NCI-H2171 treated with DMSO at 0.1 percent for 48 hours (cell line): Measurements from ENCODE around the gene ICAM4.
A peak's percentile ranks its signal among the peaks of the same experiment; 100 is the strongest.
"Not testable (repeated sequence)": the region's sequence is repeated elsewhere in the genome, so short reads cannot be mapped to it uniquely, and the experiment has no call there.

Source experiments
- DNase-seq: peaks from one replicate; lab custom pipeline; 2025; lab: John Stamatoyannopoulos, UW

The ICAM4 gene

GRCh38 chr19:10318807-10319682 lies 32.3 kb downstream of the ICAM4 start:
- DNase-seq = no peak

- no peak for DNase-seq
Measured at GRCh38 chr19:10320602-10321416, 34.1 kb downstream of the ICAM4 start.

GRCh38 chr19:10321417-10321797 lies 34.7 kb downstream of the ICAM4 start:
- DNase-seq = no peak

- no peak for DNase-seq
Measured at GRCh38 chr19:10321874-10322835, 35.4 kb downstream of the ICAM4 start.

- DNase-seq = no peak
Measured at GRCh38 chr19:10325732-10326131, 39.0 kb downstream of the ICAM4 start.

GRCh38 chr19:10327793-10328192 lies 41.0 kb downstream of the ICAM4 start:
- no peak for DNase-seq

- no peak for DNase-seq
Measured at GRCh38 chr19:10328558-10329429, 42.0 kb downstream of the ICAM4 start.

GRCh38 chr19:10329555-10329954 lies 42.8 kb downstream of the ICAM4 start:
- DNase-seq = no peak

- DNase-seq = no peak
Measured at GRCh38 chr19:10332158-10332964, 45.6 kb downstream of the ICAM4 start.

- DNase-seq = peak; percentile 94
Measured at GRCh38 chr19:10332965-10333757, 46.4 kb downstream of the ICAM4 start, which contains the start of gene RAVER1. TSS of gene RAVER1 (minus strand) at chr19:10333529. CDS start at chr19:10333507, 22 bp downstream.

GRCh38 chr19:10333758-10334587 lies 47.2 kb downstream of the ICAM4 start:
- DNase-seq = no peak

GRCh38 chr19:10334588-10335351 lies 48.0 kb downstream of the ICAM4 start:
- peak; percentile 62 for DNase-seq

GRCh38 chr19:10335352-10335985 lies 48.7 kb downstream of the ICAM4 start:
- DNase-seq = no peak

GRCh38 chr19:10336725-10337124 lies 50.0 kb downstream of the ICAM4 start:
- DNase-seq = not testable (repeated sequence)
